ENCODE data around the gene SVOPL. TPM values are rescaled to one million over a fixed set of nuclear protein-coding genes. Genes with fewer than 3 reads are reported as not detected.

The SVOPL gene
- total RNA-seq, 1 experiment from 2014 or later = not detected

DNA sequence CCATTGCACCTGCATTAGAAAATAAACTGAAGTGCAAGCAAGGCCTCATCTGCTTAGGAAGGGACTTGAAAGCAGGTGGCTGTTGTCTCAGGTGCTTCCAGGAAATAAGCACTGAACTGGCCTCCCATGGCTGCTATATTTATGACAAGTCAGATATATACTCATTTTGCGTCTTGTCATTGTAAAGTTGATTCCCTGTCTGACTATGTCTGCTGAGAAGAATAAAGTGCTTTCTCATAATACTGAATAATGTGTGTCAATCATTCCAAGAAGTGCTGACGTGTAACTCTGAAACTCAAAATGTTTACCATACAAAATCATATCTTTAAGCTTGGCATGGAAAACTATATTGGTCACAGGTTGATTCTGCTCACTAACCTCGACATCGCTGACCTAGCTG lies 44.9 kb upstream of the SVOPL start:
- no peak for ATAC-seq
- POLR2A ChIA-PET = no interaction called here
- CTCF ChIA-PET = no interaction called here
- H3K4me3 ChIP-seq (ENCODE audit: low read depth in 2 of 2, low read length in 2 of 2) = no peak overlapping the region
- no peak overlapping the region for H3K27ac ChIP-seq (ENCODE audit: low read length)
- no peaks in the 10 kb centered on the region for H3K27me3 ChIP-seq (ENCODE audit: control insufficient read depth, insufficient read depth, low read length)
- in situ Hi-C loops (cut with HindIII; ENCODE audit: low pct_unique_long_range_greater_than_20kb, low sequenced_read_pairs) (no loop called here), intact Hi-C loops (cut with micrococcal nuclease; ENCODE audit: unreplicated experiment) (no loop called here)
- no peaks in the 10 kb centered on the region for H3K4me1 ChIP-seq (ENCODE audit: control insufficient read depth, insufficient read depth, low read length)
- TF ChIP-seq SIN3A (IDR thresholded peaks at IDR 0.05; ENCODE audit: borderline replicate concordance, insufficient read depth, low read depth, low read length) = no peak
- TF ChIP-seq, protein P1, sequence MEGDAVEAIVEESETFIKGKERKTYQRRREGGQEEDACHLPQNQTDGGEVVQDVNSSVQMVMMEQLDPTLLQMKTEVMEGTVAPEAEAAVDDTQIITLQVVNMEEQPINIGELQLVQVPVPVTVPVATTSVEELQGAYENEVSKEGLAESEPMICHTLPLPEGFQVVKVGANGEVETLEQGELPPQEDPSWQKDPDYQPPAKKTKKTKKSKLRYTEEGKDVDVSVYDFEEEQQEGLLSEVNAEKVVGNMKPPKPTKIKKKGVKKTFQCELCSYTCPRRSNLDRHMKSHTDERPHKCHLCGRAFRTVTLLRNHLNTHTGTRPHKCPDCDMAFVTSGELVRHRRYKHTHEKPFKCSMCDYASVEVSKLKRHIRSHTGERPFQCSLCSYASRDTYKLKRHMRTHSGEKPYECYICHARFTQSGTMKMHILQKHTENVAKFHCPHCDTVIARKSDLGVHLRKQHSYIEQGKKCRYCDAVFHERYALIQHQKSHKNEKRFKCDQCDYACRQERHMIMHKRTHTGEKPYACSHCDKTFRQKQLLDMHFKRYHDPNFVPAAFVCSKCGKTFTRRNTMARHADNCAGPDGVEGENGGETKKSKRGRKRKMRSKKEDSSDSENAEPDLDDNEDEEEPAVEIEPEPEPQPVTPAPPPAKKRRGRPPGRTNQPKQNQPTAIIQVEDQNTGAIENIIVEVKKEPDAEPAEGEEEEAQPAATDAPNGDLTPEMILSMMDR (IDR thresholded peaks at IDR 0.05) = no peak
- TF ChIP-seq TCF7L2 (IDR thresholded peaks at IDR 0.05; ENCODE audit: low read depth, low read length) = no peak
- no peak for TF ChIP-seq POLR2AphosphoS5 (IDR thresholded peaks at IDR 0.05; ENCODE audit: low read depth, low read length)
- TF ChIP-seq, protein P2, sequence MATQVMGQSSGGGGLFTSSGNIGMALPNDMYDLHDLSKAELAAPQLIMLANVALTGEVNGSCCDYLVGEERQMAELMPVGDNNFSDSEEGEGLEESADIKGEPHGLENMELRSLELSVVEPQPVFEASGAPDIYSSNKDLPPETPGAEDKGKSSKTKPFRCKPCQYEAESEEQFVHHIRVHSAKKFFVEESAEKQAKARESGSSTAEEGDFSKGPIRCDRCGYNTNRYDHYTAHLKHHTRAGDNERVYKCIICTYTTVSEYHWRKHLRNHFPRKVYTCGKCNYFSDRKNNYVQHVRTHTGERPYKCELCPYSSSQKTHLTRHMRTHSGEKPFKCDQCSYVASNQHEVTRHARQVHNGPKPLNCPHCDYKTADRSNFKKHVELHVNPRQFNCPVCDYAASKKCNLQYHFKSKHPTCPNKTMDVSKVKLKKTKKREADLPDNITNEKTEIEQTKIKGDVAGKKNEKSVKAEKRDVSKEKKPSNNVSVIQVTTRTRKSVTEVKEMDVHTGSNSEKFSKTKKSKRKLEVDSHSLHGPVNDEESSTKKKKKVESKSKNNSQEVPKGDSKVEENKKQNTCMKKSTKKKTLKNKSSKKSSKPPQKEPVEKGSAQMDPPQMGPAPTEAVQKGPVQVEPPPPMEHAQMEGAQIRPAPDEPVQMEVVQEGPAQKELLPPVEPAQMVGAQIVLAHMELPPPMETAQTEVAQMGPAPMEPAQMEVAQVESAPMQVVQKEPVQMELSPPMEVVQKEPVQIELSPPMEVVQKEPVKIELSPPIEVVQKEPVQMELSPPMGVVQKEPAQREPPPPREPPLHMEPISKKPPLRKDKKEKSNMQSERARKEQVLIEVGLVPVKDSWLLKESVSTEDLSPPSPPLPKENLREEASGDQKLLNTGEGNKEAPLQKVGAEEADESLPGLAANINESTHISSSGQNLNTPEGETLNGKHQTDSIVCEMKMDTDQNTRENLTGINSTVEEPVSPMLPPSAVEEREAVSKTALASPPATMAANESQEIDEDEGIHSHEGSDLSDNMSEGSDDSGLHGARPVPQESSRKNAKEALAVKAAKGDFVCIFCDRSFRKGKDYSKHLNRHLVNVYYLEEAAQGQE (IDR thresholded peaks at IDR 0.05; ENCODE audit: insufficient read depth in 1 of 2, low read depth in 2 of 2, low read length in 1 of 2) = no peak
- no TSS peak for BruUV-seq (replicated peaks)
- DNase-seq (ENCODE audit: low read depth, low spot score) = no peak
- no peaks in the 10 kb centered on the region for H3K36me3 ChIP-seq (ENCODE audit: control insufficient read depth, insufficient read depth, low read length)
- H3K9me3 ChIP-seq (ENCODE audit: control insufficient read depth, insufficient read depth, low read depth, low read length) = no peaks in the 10 kb centered on the region

DNA sequence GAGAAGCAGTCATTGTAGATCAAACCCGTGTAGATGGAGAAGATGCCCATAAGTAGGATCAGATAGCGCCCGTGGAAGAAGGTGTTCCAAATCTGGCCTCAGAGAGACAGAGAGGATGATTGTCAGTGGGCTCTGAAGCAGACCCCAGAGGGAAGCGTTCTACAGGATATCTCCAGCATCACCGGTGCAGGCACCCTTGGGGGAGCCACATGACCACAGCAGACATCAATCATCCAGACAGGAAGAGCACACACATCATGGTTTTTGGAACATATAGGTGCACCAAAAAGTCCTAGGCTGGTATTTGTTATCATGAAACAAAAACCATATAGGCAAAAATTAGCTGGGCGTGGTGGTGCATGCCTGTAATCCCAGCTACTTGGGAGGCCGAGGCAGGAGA lies 44.0 kb upstream of the SVOPL start:
- Histone ChIP-seq H3K4me3 (ENCODE audit: low read depth in 2 of 2, low read length in 2 of 2) (no peak overlapping the region), H3K4me1 (ENCODE audit: control insufficient read depth, insufficient read depth, low read length) (no peaks in the 10 kb centered on the region), H3K27ac (ENCODE audit: low read length) (no peak overlapping the region), H3K27me3 (ENCODE audit: control insufficient read depth, insufficient read depth, low read length) (no peaks in the 10 kb centered on the region), H3K9me3 (ENCODE audit: control insufficient read depth, insufficient read depth, low read depth, low read length) (no peaks in the 10 kb centered on the region), H3K36me3 (ENCODE audit: control insufficient read depth, insufficient read depth, low read length) (no peaks in the 10 kb centered on the region)
- intact Hi-C loops (cut with micrococcal nuclease; ENCODE audit: unreplicated experiment) = no loop called here
- TF ChIP-seq TCF7L2 (IDR thresholded peaks at IDR 0.05; ENCODE audit: low read depth, low read length) = no peak
- TF ChIP-seq, protein P2 (IDR thresholded peaks at IDR 0.05; ENCODE audit: insufficient read depth in 1 of 2, low read depth in 2 of 2, low read length in 1 of 2) = no peak
- TF ChIP-seq, protein P1 (IDR thresholded peaks at IDR 0.05) = no peak
- TF ChIP-seq POLR2AphosphoS5 (IDR thresholded peaks at IDR 0.05; ENCODE audit: low read depth, low read length) = no peak
- no peak for TF ChIP-seq SIN3A (IDR thresholded peaks at IDR 0.05; ENCODE audit: borderline replicate concordance, insufficient read depth, low read depth, low read length)
- ChIA-PET CTCF (no interaction called here), POLR2A (no interaction called here)
- no TSS peak for BruUV-seq (replicated peaks)
- no peak for DNase-seq (ENCODE audit: low read depth, low spot score)
- no peak for ATAC-seq
- in situ Hi-C loops (cut with HindIII; ENCODE audit: low pct_unique_long_range_greater_than_20kb, low sequenced_read_pairs) = no loop called here
